ENCODE data around the gene RBBP8NL.

The RBBP8NL gene

DNA sequence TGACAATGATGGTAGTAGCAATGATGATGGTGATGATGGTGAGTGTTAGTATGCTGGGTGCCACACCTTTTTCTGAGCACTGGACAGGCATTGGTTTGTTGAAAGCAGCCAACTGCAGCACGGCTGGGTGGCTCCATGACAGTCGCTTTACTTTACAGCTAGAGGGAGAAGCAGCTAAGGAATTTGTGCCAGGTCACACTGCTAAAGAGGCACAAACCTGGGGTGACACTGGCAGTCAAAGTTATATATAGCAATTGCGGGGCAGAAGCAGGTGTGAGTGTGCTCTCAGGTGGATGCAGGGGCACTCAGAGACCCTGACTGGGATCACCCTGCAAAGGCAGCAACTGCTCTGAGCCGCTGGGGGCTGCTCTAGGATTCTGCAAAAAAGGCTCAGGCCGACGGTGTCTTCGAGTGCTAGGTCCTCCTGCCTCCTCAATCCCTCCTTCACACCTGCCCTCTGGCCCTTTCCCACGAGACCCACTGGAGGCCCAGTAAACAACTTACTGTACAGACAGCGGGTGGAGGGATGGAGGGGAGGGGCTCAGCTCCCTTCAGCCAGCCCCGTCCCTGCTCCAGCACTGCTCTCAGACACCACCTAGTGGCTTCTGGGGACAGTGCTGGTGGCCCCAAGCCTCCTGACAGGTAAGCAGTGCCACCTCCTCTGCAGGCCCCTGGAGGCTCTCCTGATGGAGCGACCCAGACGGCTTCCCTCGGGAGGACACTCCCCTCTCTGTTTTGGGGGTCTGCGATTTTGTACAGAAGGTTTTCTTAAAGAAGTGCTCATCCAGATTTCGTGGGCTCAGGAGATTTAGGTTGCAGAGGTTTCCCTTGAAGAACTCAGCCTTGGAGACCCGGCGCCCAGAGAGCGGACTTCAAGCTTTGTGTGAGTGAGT, 44.8 kb downstream of the RBBP8NL start:
- in situ Hi-C loops (cut with HindIII; ENCODE audit: low sequenced_read_pairs): loop anchor here (25.0 kb wide), 1 partner anchor 95 kb away; no protein-coding TSS in a partner anchor
- peak; percentile 39 for DNase-seq (ENCODE audit: low read depth)
- H3K4me3 ChIP-seq (ENCODE audit: low read depth, low read length): no peak overlapping the region
- TF ChIP-seq, protein P1, sequence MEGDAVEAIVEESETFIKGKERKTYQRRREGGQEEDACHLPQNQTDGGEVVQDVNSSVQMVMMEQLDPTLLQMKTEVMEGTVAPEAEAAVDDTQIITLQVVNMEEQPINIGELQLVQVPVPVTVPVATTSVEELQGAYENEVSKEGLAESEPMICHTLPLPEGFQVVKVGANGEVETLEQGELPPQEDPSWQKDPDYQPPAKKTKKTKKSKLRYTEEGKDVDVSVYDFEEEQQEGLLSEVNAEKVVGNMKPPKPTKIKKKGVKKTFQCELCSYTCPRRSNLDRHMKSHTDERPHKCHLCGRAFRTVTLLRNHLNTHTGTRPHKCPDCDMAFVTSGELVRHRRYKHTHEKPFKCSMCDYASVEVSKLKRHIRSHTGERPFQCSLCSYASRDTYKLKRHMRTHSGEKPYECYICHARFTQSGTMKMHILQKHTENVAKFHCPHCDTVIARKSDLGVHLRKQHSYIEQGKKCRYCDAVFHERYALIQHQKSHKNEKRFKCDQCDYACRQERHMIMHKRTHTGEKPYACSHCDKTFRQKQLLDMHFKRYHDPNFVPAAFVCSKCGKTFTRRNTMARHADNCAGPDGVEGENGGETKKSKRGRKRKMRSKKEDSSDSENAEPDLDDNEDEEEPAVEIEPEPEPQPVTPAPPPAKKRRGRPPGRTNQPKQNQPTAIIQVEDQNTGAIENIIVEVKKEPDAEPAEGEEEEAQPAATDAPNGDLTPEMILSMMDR (IDR thresholded peaks at IDR 0.05; ENCODE audit: low read depth, low read length, missing control alignments): peak; percentile 98

DNA sequence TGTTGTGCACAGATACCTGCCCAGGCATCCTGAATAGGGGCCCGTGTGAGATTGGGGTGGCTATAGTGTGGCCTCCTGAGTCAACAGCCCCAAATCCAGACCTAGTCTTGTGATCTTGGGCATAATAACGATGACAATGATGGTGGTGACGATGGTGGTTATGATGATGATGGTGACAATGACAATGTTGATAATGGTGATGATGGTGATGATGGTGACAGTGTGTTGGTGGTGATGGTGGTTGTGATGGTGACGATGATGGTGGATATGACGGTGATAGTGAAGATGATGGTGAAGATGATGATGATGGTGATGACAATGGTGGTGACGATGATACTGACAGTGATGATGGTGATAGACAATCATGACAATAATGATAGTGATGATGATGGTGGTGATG, 45.5 kb downstream of the RBBP8NL start:
- no peak for DNase-seq (ENCODE audit: low read depth)
- in situ Hi-C loops (cut with HindIII; ENCODE audit: low sequenced_read_pairs): loop anchor here (25.0 kb wide), 1 partner anchor 95 kb away; no protein-coding TSS in a partner anchor
- TF ChIP-seq, protein P1 (IDR thresholded peaks at IDR 0.05; ENCODE audit: low read depth, low read length, missing control alignments): no peak
- H3K4me3 ChIP-seq (ENCODE audit: low read depth, low read length): no peak overlapping the region

DNA sequence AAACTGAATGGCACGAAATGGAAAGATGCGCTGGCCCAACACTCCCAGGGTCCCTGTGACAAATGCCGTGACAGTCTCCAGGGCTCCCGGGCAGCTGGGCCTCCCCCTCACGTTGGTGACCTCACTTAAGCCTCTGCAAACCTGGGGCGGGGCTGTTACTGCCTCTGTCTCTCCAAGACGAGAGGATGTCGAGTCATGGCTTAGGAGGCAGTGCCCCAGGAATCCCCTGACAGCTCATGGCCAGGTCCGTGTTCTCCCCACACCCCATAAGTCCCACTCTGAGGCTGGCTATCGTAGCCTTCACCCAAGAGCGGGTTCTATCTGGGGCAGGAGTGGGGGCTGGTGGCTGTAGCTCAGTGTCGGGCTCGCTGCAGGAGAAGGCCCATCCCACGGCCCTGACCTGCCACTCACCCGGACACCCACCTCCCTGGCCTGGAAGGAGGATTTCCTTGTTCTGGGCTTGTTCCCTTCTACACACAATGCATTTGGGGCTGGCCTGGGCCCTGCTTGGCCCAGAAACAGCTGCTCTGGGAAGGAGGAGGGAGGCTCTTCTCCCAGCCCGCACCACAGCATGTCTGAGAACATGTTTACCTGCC, 46.0 kb downstream of the RBBP8NL start:
- DNase-seq (ENCODE audit: low read depth): no peak
- in situ Hi-C loops (cut with HindIII; ENCODE audit: low sequenced_read_pairs): loop anchor here (25.0 kb wide), 1 partner anchor 94 kb away; no protein-coding TSS in a partner anchor
- TF ChIP-seq, protein P1 (IDR thresholded peaks at IDR 0.05; ENCODE audit: low read depth, low read length, missing control alignments): no peak

DNA sequence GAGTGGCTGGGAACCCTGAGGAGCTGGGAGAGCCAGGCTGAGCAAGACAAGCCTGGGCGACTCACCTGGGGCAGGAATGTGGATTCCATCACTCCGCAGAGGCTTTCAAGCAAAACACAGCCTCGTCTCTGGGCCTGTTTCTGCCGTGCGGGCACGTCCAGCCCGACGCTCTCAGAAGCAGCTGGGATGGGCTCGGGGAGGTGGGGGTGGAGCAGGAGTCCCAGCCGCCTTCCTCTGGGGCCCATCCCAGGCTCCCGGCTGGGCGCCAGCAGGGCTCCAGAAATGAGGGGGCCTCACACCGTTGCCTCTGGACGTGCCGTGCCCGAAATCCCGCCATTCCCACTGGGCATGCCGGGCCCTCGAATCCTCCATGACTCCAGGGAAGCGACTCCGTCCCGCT, 49.1 kb downstream of the RBBP8NL start:
- in situ Hi-C loops (cut with HindIII; ENCODE audit: low sequenced_read_pairs): loop anchor here (25.0 kb wide), 1 partner anchor 91 kb away; no protein-coding TSS in a partner anchor
- TF ChIP-seq, protein P1 (IDR thresholded peaks at IDR 0.05; ENCODE audit: low read depth, low read length, missing control alignments): no peak
- H3K4me3 ChIP-seq (ENCODE audit: low read depth, low read length): no peak overlapping the region
- DNase-seq (ENCODE audit: low read depth): no peak

More for the DNA sequence above, 46.0 kb downstream of the RBBP8NL start:
- no peak overlapping the region for H3K4me3 ChIP-seq (ENCODE audit: low read depth, low read length)

DNA sequence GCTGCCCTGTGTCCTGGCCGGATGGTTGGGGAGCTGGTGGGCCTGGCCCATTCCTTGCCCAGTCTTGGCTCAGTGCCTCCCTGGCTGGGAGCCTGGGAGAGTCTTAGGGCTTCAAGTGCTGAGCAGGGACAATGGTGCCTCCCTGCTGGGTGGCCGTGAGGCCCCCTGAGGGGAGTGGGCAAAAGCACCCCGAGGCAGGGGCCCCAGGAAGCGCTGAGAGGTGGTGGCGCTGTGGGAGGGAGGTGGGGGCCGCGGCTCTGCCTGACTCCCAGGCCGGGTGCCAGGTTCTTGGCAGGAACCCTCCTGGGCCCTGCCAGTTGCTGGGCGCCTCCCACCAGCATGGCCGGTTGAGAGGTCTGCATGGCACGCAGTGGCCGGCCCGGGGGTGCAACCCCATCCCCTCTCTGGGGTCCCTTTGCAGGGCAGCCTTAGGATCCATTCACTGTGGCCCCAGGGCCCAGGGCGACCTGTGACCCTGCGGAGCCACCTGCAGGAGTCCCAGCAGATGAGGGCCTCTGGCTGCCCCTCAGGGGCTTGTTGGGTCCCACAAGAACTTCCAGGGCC, 49.6 kb downstream of the RBBP8NL start:
- no peak for DNase-seq (ENCODE audit: low read depth)
- in situ Hi-C loops (cut with HindIII; ENCODE audit: low sequenced_read_pairs): loop anchor here (25.0 kb wide), 1 partner anchor 90 kb away; no protein-coding TSS in a partner anchor
- H3K4me3 ChIP-seq (ENCODE audit: low read depth, low read length): no peak overlapping the region
- TF ChIP-seq, protein P1 (IDR thresholded peaks at IDR 0.05; ENCODE audit: low read depth, low read length, missing control alignments): no peak

DNA sequence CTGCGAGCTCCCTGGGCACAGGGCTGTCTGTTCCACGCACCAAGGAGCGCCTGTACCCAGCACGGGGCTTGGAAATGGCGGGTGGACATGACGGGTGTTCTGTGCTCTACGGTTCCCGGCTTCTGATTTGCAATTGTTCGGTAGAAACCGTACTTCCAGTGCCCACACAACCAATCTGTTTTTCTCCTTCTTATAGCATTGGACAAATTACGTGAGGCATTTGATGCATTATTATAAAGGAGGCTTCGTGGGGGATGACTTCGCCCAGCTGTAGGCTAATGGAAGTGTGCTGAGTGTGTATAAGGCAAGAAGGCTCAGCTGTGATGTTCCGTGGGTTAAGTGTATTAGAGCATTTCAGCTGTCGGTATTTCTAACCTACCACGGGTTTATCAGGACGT, 50.3 kb downstream of the RBBP8NL start:
- TF ChIP-seq, protein P1 (IDR thresholded peaks at IDR 0.05; ENCODE audit: low read depth, low read length, missing control alignments): no peak
- in situ Hi-C loops (cut with HindIII; ENCODE audit: low sequenced_read_pairs): loop anchor here (25.0 kb wide), 1 partner anchor 90 kb away; no protein-coding TSS in a partner anchor
- H3K4me3 ChIP-seq (ENCODE audit: low read depth, low read length): no peak overlapping the region
- no peak for DNase-seq (ENCODE audit: low read depth)
